GM12878 (cell line): Measurements from ENCODE around the gene CLDN19. TPM values are rescaled to one million over a fixed set of nuclear protein-coding genes. Genes with fewer than 3 reads are reported as not detected.

ENCODE experiments used
- ATF7 ChIP-seq: fragments of 450-650 bp; IDR thresholded peaks from 2 replicates; pipeline ENCODE4 v1.6.1; 2016; ENCODE audit warnings: low read depth, mild to moderate bottlenecking
- BHLHE40 ChIP-seq, 2 experiments: fragments of 450-650 bp in 1 of 2; IDR thresholded peaks; 2 replicates each; pipeline ENCODE4 v1.6.1; 2011 to 2017; ENCODE audit warnings: low read depth in 2 of 2, borderline replicate concordance in 1 of 2, improper control_type of control experiment in 1 of 2, low read length in 1 of 2, mild to moderate bottlenecking in 1 of 2
- ETV6 ChIP-seq, 2 experiments: fragments of 450-650 bp in 1 of 2; IDR thresholded peaks in 1 of 2; conservative IDR thresholded peaks in 1 of 2; 2 replicates each; pipeline ENCODE4 v1.6.1; 2014; ENCODE audit warnings: antibody characterized with exemption in 1 of 2, borderline replicate concordance in 1 of 2, low read depth in 1 of 2, mild to moderate bottlenecking in 1 of 2, moderate library complexity in 1 of 2
- HDAC6 ChIP-seq: fragments of 200-600 bp; sonication (generic); IDR thresholded peaks from one replicate; pipeline ENCODE4 v1.8.0; 2017; ENCODE audit warnings: antibody characterized with exemption; ENCODE audit not compliant: unreplicated experiment
- JUND ChIP-seq: IDR thresholded peaks from 2 replicates; pipeline ENCODE4 v1.6.1; 2012; ENCODE audit warnings: low read depth, mild to moderate bottlenecking, low read length, improper control_type of control experiment, moderate library complexity
- LARP7 ChIP-seq: fragments of 450-650 bp; IDR thresholded peaks from 2 replicates; pipeline ENCODE4 v1.6.1; 2017; ENCODE audit warnings: mild to moderate bottlenecking
- MEF2A ChIP-seq: IDR thresholded peaks from 2 replicates; pipeline ENCODE4 v1.6.1; 2011; ENCODE audit warnings: low read depth, mild to moderate bottlenecking, low read length, moderate library complexity; ENCODE audit not compliant: insufficient read depth
- MYC ChIP-seq: IDR thresholded peaks from 2 replicates; pipeline ENCODE4 v1.6.1; 2011; ENCODE audit warnings: mild to moderate bottlenecking, low read length, moderate library complexity, inconsistent platforms; ENCODE audit not compliant: insufficient read depth, insufficient replicate concordance, insufficient read length, severe bottlenecking
- NR2F1 ChIP-seq: fragments of 450-650 bp; conservative IDR thresholded peaks from 2 replicates; pipeline ENCODE4 v1.6.1; 2017; ENCODE audit warnings: mild to moderate bottlenecking
- NRF1 ChIP-seq: conservative IDR thresholded peaks from 2 replicates; pipeline ENCODE4 v1.6.1; 2011; ENCODE audit warnings: mild to moderate bottlenecking, low read depth, low read length, improper control_type of control experiment
- PAX5 ChIP-seq: IDR thresholded peaks from 2 replicates; pipeline ENCODE4 v1.6.1; 2011; ENCODE audit warnings: low read depth, low read length, borderline replicate concordance
- PML ChIP-seq: IDR thresholded peaks from 2 replicates; pipeline ENCODE4 v1.6.1; 2012; ENCODE audit warnings: low read length, inconsistent platforms
- RAD21 ChIP-seq: IDR thresholded peaks from 2 replicates; pipeline ENCODE4 v1.6.1; 2011; ENCODE audit warnings: mild to moderate bottlenecking, low read depth, low read length, moderate library complexity; ENCODE audit not compliant: insufficient read depth
- RELA ChIP-seq: fragments of 450-650 bp; IDR thresholded peaks from 2 replicates; pipeline ENCODE4 v1.8.0; 2014; ENCODE audit warnings: borderline replicate concordance; ENCODE audit not compliant: partially characterized antibody
- SMAD1 ChIP-seq: fragments of 450-650 bp; IDR thresholded peaks from 2 replicates; pipeline ENCODE4 v1.6.1; 2018; ENCODE audit warnings: mild to moderate bottlenecking, low read depth; ENCODE audit not compliant: partially characterized antibody
- SMARCA5 ChIP-seq: fragments of 450-650 bp; IDR thresholded peaks from 2 replicates; pipeline ENCODE4 v1.6.1; 2017; ENCODE audit warnings: mild to moderate bottlenecking
- SMC3 ChIP-seq: IDR thresholded peaks from 2 replicates; pipeline ENCODE4 v1.6.1; 2011; ENCODE audit warnings: low read length, improper control_type of control experiment, borderline replicate concordance
- SP1 ChIP-seq: IDR thresholded peaks from one replicate; pipeline ENCODE4 v1.6.1; 2011; ENCODE audit warnings: low read depth, low read length
- SREBF1 ChIP-seq: IDR thresholded peaks from 2 replicates; pipeline ENCODE4 v1.6.1; 2012; ENCODE audit warnings: mild to moderate bottlenecking, low read length
- SREBF2 ChIP-seq: IDR thresholded peaks from 2 replicates; pipeline ENCODE4 v1.6.1; 2012; ENCODE audit warnings: mild to moderate bottlenecking, low read length
- STAT3 ChIP-seq: IDR thresholded peaks from 2 replicates; pipeline ENCODE4 v1.6.1; 2011; ENCODE audit warnings: low read depth, low read length, improper control_type of control experiment
- TAF1 ChIP-seq: IDR thresholded peaks from 2 replicates; pipeline ENCODE4 v1.6.1; 2011; ENCODE audit warnings: mild to moderate bottlenecking, low read depth, low read length, borderline replicate concordance
- TBL1XR1 ChIP-seq: IDR thresholded peaks from 2 replicates; pipeline ENCODE4 v1.6.1; 2012; ENCODE audit warnings: low read depth, low read length, improper control_type of control experiment
- ZNF384 ChIP-seq: IDR thresholded peaks from 2 replicates; pipeline ENCODE4 v1.6.1; 2012; ENCODE audit warnings: low read depth, mild to moderate bottlenecking, low read length, improper control_type of control experiment, borderline replicate concordance
- polyA plus RNA-seq, 11 experiments: library from polyadenylated mRNA; depleted of rRNA in 4 of 11; unstranded in 6 of 11; stranded (reverse) in 5 of 11; fragments of >200 nt; fragmentation: Nextera tagmentation in 4 of 11; fragmentation: Illumina TruSeq in 1 of 11; extraction: Ambion mirVana in 4 of 11; extraction: Trizol in 1 of 11; gene quantifications; 1 replicate in 1 of 11; 2 replicates in 10 of 11; pipeline versions ENCODE4 v1.2.1 to v1.2.3, GENCODE V29; 2011 to 2016; ENCODE audit warnings: inconsistent platforms in 2 of 11, missing spikeins in 2 of 11, low read depth in 1 of 11
- total RNA-seq, 4 experiments: library from RNA; depleted of rRNA in 3 of 4; stranded (reverse); fragments of >200 nt in 3 of 4; fragmentation: Illumina TruSeq in 1 of 4; extraction: Trizol in 1 of 4; gene quantifications; 2 replicates each; pipeline versions ENCODE4 v1.2.1 to v1.2.3, GENCODE V29; 2013 to 2021
- TF ChIP-seq, protein P1 (sequence below): fragments of 450-650 bp; IDR thresholded peaks from 2 replicates; pipeline ENCODE4 v1.6.1; 2018; ENCODE audit warnings: mild to moderate bottlenecking, low read depth, moderate library complexity; ENCODE audit not compliant: partially characterized antibody
- TF ChIP-seq, protein P2 (sequence below): fragments of 450-650 bp; IDR thresholded peaks from 2 replicates; pipeline ENCODE4 v1.6.1; 2018; ENCODE audit warnings: borderline replicate concordance, mild to moderate bottlenecking; ENCODE audit not compliant: partially characterized antibody

The CLDN19 gene
- total and polyA plus RNA-seq, 10 of the 15 experiments (the other 5 are each of a cell fraction or from before 2014, with no cell fraction given) = not detected

- no peak for TF ChIP-seq SREBF1
- TF ChIP-seq ZNF384 = no peak
- no peak for TF ChIP-seq ATF7
- peak; percentile 71 for TF ChIP-seq TAF1
- TF ChIP-seq HDAC6 = no peak
- TF ChIP-seq STAT3 = no peak
- TF ChIP-seq MEF2A = no peak
- TF ChIP-seq MYC = no peak
- peak; percentile 95 for TF ChIP-seq PML
- TF ChIP-seq NRF1 = peak; percentile 82
- TF ChIP-seq, protein P1, sequence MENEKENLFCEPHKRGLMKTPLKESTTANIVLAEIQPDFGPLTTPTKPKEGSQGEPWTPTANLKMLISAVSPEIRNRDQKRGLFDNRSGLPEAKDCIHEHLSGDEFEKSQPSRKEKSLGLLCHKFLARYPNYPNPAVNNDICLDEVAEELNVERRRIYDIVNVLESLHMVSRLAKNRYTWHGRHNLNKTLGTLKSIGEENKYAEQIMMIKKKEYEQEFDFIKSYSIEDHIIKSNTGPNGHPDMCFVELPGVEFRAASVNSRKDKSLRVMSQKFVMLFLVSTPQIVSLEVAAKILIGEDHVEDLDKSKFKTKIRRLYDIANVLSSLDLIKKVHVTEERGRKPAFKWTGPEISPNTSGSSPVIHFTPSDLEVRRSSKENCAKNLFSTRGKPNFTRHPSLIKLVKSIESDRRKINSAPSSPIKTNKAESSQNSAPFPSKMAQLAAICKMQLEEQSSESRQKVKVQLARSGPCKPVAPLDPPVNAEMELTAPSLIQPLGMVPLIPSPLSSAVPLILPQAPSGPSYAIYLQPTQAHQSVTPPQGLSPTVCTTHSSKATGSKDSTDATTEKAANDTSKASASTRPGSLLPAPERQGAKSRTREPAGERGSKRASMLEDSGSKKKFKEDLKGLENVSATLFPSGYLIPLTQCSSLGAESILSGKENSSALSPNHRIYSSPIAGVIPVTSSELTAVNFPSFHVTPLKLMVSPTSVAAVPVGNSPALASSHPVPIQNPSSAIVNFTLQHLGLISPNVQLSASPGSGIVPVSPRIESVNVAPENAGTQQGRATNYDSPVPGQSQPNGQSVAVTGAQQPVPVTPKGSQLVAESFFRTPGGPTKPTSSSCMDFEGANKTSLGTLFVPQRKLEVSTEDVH = no peak
- TF ChIP-seq NR2F1 = peak; percentile 7; the same call in 1 of the 2 replicates
- no peak for TF ChIP-seq SMC3
- 0 out of 2 replicates have a peak, but pooled peaks have one; percentile 21 for TF ChIP-seq JUND
- peak; percentile 96 for TF ChIP-seq LARP7
- TF ChIP-seq SREBF2 = no peak
- TF ChIP-seq, protein P2, sequence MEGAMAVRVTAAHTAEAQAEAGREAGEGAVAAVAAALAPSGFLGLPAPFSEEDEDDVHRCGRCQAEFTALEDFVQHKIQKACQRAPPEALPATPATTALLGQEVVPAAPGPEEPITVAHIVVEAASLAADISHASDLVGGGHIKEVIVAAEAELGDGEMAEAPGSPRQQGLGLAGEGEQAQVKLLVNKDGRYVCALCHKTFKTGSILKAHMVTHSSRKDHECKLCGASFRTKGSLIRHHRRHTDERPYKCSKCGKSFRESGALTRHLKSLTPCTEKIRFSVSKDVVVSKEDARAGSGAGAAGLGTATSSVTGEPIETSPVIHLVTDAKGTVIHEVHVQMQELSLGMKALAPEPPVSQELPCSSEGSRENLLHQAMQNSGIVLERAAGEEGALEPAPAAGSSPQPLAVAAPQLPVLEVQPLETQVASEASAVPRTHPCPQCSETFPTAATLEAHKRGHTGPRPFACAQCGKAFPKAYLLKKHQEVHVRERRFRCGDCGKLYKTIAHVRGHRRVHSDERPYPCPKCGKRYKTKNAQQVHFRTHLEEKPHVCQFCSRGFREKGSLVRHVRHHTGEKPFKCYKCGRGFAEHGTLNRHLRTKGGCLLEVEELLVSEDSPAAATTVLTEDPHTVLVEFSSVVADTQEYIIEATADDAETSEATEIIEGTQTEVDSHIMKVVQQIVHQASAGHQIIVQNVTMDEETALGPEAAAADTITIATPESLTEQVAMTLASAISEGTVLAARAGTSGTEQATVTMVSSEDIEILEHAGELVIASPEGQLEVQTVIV = peak; percentile 47
- peak; percentile 91 for TF ChIP-seq SMARCA5
- TF ChIP-seq RAD21 = no peak
- peak; percentile 13 to 44; a peak in 1 of 4 replicates for TF ChIP-seq BHLHE40 (IDR thresholded peaks at IDR 0.05; ENCODE audit: borderline replicate concordance in 1 of 2, low read depth in 2 of 2, low read length in 1 of 2)
- peak; percentile 73 for TF ChIP-seq RELA
- TF ChIP-seq SP1 = peak; percentile 13
- peak; percentile 18 for TF ChIP-seq SMAD1
- no peak for TF ChIP-seq TBL1XR1
- 0 out of 2 replicates have a peak, but pooled peaks have one; percentile 4 for TF ChIP-seq PAX5
- TF ChIP-seq ETV6 (conservative IDR thresholded peaks at IDR 0.05 in 1 of 2, IDR thresholded peaks at IDR 0.05 in 1 of 2; ENCODE audit: borderline replicate concordance in 1 of 2, low read depth in 1 of 2) = no peak
Observed at GRCh38 chr1:42766741-42767509, 26.9 kb upstream of the CLDN19 start, which contains the start of the genes C1orf50 and P3H1 (continued).
